Activated T-cell treated with anti-CD3 and anti-CD28 coated beads for 1 hour (primary cell): ENCODE data around the gene ABLIM3.

Experiments used
- DNase-seq: peaks from one replicate; pipeline ENCODE4 v3.0.0-alpha.2; 2020; ENCODE audit warnings: low read depth

ABLIM3 gene

DNA sequence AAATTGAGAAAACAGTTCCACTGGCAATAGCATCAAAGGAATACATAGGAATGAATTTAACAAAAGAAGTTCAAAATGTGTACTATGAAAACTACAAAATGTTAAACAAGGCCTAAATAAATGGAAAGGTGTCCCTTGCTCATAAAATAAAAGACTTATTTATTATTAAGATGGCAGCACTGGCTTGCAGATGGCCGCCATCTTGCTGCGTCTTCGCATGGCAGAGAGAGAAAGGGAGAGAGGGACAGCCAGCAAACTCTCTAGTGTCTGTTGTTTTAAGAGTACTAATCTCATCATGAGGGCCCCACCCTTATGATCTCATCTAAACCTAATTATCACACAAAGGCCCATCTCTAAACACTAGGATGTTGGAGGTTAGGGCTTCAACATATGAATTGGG lies 47.1 kb downstream of the ABLIM3 start:
- no peak for DNase-seq

DNA sequence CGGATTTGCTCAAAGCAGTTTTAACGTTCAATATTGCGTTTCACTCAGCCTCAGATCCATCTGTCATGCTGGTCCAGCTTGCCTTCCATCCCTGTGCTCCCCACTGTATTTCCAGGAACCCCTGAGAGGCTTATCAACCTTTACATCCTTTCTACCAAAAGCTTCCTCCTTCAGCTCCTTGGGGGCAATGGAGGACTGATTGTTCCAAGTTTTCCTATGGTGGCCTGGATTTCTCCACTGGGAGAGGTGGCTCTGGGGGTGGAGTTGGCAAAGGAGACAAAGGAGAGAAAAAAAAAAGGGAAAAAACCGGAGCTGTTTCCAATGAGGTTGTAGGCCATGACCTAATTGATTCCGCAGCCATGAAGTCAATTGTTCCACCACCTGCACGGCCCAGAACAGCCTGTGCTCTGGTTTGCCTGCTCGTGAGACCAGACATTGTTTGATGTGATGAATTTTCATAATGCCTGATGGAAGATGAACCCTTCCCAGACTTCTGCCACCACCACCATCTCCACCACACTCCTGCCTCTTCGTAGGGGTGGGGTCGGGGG lies 54.1 kb downstream of the ABLIM3 start:
- DNase-seq: no peak

DNA sequence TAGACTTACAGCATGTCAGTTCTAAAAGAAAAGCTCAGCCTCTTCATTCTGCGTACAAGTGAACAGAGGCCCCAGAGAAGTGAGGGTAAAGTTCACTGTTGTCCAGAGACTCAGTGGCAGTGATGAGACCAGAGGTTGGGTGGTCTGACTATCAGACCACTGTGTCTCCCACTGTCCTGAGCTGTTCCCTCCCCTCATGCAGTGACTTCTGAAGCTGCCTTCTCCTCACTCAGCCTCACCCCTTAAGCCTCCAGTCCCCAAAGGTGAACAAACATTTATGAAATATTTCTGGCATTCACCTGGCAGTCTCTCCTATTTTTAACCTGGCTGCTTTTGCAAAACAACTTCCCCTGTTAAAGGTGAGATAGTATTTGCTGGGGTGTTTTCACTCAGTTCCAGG lies 54.7 kb downstream of the ABLIM3 start:
- DNase-seq: no peak

DNA sequence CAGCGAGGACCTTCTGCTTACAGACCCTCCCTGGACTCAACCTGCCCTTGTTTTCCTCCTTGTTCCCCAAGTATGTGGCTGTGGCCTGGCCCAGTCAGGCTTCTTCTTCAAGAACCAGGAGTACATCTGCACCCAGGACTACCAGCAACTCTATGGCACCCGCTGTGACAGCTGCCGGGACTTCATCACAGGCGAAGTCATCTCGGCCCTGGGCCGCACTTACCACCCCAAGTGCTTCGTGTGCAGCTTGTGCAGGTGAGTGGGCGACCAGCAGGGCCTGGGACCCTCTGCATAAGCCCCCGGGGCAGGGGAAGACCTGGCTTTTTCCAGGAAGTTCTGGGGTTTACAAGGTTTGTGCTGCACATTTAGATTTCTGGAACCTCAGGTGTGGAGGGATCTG lies 56.9 kb downstream of the ABLIM3 start:
- no peak for DNase-seq

DNA sequence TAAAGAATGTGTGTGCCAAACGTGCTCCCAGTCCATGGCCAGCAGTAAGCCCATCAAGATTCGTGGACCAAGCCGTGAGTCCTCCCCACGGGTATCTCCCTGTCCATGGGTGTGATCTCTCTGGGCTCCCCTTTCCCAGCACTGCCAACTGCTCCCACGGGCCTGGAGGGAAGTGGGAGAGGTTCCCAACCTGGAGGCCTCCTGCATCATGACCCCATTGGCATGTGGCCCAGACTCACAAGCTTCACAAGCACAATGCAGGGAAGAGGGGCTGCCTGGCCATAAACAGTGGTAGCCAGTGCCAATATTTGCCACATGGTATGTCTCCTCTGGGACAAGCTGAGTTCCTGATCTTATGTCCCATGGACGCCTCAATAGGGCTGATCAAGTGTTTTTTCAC lies 59.1 kb downstream of the ABLIM3 start:
- no peak for DNase-seq

DNA sequence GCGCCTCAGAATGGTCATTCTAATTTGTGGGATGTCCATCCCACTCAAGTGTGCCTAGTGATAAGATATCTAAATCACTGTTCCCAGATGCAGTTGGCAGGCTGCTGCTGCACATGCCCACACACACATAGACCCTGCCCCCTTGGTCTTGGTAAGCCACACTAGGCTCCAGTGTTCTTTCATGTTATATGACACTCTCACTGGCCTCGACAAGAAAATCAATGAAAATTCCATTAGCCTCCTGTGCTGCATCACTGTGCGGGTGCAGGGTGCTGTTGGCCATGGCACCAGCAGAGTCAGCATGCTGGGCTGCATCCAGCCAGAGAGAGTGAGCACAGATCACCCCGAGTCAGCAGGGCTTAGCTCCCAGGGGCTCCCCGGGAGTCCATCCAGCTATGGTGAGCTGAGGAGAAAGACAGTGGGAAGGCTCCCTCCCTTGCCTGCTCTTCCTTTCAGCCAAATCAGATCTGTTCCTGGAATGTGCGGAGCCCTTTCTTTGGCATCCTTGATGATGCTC lies 59.9 kb downstream of the ABLIM3 start:
- no peak for DNase-seq

GRCh38 chr5:149202910-149203451 lies 61.7 kb downstream of the ABLIM3 start:
- no peak for DNase-seq

GRCh38 chr5:149203921-149204441 lies 62.7 kb downstream of the ABLIM3 start:
- no peak for DNase-seq

GRCh38 chr5:149205625-149206523 lies 64.6 kb downstream of the ABLIM3 start:
- no peak for DNase-seq

DNA sequence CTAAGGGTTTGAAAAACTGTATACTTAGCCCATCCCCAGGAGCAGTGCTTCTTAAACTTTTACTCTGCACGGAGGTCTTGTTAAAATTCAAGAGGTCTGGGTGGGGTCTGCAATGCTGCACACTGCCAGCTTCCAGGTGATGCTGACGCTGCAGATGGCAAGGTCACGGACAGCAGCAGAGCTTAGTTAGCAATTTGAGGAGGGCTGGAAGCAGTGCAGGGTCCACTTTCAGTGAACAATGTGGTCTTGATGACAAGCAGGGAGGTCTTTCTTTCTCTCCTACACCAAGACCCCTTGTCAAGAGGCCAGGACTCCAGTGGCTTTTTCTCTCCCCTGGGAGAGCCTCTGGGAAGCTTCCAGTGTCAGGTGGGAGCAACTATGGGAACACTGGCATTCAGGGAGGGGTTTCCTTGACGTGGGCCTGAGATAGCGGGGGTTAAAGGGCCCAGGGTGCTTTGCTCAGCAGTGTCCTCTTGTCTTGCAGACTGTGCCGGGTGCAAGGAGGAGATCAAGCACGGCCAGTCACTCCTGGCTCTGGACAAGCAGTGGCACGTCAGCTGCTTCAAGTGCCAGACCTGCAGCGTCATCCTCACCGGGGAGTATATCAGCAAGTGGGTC lies 65.3 kb downstream of the ABLIM3 start:
- no peak for DNase-seq

- no peak for DNase-seq
Measured at GRCh38 chr5:149207831-149208230, 66.5 kb downstream of the ABLIM3 start.

GRCh38 chr5:149210225-149210624 lies 68.9 kb downstream of the ABLIM3 start:
- no peak for DNase-seq

DNA sequence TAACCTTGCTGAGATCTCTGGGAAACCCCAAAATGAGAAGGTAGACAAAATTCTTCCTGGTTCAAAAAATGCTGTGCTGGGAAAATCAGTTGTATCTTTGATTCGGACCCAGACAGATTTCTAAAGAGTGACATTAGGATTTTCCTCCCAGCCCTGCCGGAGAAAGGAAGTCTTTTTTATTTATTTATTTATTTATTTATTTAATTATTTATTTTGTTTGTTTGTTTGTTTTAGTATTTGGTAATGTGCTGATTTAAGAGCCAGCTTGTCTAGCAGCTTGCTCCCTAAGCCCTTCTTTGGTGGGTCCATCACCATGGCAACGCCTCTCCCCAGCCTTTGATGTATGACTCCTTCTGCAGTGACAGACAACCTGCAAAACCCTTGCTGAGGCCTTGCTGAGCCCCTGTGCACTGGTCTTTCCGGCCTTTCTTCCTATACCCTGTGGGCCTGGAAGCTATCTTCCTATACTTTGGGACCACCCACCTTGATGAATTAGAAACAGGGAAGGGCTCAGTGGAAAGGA lies 69.7 kb downstream of the ABLIM3 start:
- DNase-seq: no peak

- no peak for DNase-seq
Measured at GRCh38 chr5:149211566-149211965, 70.3 kb downstream of the ABLIM3 start.

- DNase-seq: no peak
Measured at GRCh38 chr5:149212198-149212951, 71.1 kb downstream of the ABLIM3 start.

DNA sequence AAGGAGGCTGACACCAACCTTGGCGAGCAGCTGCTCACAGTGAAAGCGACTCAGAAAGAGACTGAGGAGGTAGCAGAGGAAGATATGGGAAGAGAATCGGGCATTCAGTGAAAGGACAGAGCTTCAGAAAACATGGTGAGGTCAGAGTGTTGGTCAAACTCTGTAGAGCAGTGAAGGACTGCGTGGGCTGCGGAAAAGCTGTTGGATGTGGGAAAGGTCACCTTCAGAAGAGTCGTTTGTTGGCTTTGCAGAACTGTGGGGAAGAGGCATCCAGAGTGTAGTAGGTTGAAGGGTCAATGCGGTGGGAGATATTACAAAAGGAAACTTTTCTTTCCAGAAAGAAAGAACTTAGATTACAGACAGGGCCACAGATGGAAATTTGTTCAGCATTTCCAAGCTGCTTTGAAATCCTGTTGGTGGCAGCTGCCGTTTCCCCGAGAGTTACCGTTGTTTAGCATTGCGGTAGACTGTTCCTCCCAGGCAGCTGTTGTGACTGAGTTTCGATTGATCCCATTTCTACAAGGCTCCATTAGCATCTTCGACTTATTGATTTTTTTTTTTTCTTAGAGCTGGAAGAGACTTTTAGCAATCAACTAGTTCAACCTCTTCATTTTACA lies 72.1 kb downstream of the ABLIM3 start:
- no peak for DNase-seq

- DNase-seq: no peak
Measured at GRCh38 chr5:149215478-149216090, 74.3 kb downstream of the ABLIM3 start.

GRCh38 chr5:149216496-149216895 lies 75.2 kb downstream of the ABLIM3 start:
- DNase-seq: no peak

DNA sequence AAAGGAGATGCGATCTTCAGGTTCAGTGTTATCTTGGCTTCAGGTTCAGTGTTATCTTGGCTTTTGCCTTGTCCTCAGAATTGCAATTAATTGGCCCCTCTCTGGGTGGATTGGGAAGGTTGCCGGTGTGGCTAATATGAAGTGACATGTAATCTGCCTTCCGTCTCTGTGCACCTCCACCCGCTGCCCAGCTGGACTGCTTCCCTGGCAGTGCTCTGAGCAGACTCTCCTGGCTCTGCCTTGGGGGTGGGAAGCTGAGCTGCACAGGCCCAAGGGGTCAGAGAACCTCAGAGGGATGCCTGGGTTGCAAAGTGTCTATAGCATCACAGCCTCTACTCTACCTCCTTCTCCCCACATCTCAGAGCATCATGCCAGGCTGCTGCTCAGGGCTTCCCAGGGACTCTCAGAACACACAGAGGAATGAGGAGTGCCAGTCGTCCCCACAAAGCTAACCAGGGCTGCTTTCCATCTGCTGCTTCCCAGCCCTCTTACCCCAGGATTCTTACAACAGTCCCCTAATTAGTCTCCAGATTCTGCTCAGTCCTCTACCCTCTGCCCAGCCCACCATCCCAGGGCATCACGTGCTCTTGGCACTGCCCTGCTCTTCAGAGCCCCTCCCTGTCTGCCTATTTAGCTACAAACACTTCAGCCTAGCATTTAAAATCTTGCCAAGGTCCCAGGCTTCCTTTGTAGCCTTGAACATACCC lies 76.0 kb downstream of the ABLIM3 start:
- no peak for DNase-seq

- no peak for DNase-seq
Measured at GRCh38 chr5:149217803-149218155, 76.5 kb downstream of the ABLIM3 start.
